ENCODE data around the gene RNF26. TPM values are rescaled to one million over a fixed set of nuclear protein-coding genes. Genes with fewer than 3 reads are reported as not detected.

RNF26 gene
- total and polyA plus RNA-seq, 2 of the 13 experiments (the other 11 are each of a cell fraction or from before 2014, with no cell fraction given), result 11.9 to 26.3 TPM

GRCh38 chr11:119334174-119334930 lies at the start of gene RNF26 (continued):
- TF ChIP-seq, protein P1, sequence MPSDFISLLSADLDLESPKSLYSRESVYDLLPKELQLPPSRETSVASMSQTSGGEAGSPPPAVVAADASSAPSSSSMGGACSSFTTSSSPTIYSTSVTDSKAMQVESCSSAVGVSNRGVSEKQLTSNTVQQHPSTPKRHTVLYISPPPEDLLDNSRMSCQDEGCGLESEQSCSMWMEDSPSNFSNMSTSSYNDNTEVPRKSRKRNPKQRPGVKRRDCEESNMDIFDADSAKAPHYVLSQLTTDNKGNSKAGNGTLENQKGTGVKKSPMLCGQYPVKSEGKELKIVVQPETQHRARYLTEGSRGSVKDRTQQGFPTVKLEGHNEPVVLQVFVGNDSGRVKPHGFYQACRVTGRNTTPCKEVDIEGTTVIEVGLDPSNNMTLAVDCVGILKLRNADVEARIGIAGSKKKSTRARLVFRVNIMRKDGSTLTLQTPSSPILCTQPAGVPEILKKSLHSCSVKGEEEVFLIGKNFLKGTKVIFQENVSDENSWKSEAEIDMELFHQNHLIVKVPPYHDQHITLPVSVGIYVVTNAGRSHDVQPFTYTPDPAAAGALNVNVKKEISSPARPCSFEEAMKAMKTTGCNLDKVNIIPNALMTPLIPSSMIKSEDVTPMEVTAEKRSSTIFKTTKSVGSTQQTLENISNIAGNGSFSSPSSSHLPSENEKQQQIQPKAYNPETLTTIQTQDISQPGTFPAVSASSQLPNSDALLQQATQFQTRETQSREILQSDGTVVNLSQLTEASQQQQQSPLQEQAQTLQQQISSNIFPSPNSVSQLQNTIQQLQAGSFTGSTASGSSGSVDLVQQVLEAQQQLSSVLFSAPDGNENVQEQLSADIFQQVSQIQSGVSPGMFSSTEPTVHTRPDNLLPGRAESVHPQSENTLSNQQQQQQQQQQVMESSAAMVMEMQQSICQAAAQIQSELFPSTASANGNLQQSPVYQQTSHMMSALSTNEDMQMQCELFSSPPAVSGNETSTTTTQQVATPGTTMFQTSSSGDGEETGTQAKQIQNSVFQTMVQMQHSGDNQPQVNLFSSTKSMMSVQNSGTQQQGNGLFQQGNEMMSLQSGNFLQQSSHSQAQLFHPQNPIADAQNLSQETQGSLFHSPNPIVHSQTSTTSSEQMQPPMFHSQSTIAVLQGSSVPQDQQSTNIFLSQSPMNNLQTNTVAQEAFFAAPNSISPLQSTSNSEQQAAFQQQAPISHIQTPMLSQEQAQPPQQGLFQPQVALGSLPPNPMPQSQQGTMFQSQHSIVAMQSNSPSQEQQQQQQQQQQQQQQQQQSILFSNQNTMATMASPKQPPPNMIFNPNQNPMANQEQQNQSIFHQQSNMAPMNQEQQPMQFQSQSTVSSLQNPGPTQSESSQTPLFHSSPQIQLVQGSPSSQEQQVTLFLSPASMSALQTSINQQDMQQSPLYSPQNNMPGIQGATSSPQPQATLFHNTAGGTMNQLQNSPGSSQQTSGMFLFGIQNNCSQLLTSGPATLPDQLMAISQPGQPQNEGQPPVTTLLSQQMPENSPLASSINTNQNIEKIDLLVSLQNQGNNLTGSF (CRISPR knock-in tag; IDR thresholded peaks at IDR 0.05), result peak; percentile 62; the same call in 1 of the 2 replicates
- TF ChIP-seq ZNF570 (CRISPR knock-in tag; IDR thresholded peaks at IDR 0.05; ENCODE audit: borderline replicate concordance), result no peak
- peak; percentile 80 for TF ChIP-seq SP4 (CRISPR knock-in tag; IDR thresholded peaks at IDR 0.05)
- TF ChIP-seq ZNF644 (CRISPR knock-in tag; IDR thresholded peaks at IDR 0.05; ENCODE audit: low read depth), result no peak
- TF ChIP-seq SMAD3 (CRISPR knock-in tag; IDR thresholded peaks at IDR 0.05), result no peak
- no peak for TF ChIP-seq ZFP36L2 (CRISPR knock-in tag; IDR thresholded peaks at IDR 0.05)
- TF ChIP-seq ZNF552 (CRISPR knock-in tag; IDR thresholded peaks at IDR 0.05; ENCODE audit: borderline replicate concordance), result 0 out of 2 replicates have a peak, but pooled peaks have one; percentile 55
- no peak; the same call in 1 of the 2 replicates for TF ChIP-seq FOSL2 (CRISPR knock-in tag; IDR thresholded peaks at IDR 0.05)
- TF ChIP-seq, protein P2, sequence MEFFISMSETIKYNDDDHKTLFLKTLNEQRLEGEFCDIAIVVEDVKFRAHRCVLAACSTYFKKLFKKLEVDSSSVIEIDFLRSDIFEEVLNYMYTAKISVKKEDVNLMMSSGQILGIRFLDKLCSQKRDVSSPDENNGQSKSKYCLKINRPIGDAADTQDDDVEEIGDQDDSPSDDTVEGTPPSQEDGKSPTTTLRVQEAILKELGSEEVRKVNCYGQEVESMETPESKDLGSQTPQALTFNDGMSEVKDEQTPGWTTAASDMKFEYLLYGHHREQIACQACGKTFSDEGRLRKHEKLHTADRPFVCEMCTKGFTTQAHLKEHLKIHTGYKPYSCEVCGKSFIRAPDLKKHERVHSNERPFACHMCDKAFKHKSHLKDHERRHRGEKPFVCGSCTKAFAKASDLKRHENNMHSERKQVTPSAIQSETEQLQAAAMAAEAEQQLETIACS (CRISPR knock-in tag; IDR thresholded peaks at IDR 0.05), result no peak
- no peak for TF ChIP-seq ZNF275 (CRISPR knock-in tag; IDR thresholded peaks at IDR 0.05; ENCODE audit: borderline replicate concordance)
- TF ChIP-seq, protein P3, sequence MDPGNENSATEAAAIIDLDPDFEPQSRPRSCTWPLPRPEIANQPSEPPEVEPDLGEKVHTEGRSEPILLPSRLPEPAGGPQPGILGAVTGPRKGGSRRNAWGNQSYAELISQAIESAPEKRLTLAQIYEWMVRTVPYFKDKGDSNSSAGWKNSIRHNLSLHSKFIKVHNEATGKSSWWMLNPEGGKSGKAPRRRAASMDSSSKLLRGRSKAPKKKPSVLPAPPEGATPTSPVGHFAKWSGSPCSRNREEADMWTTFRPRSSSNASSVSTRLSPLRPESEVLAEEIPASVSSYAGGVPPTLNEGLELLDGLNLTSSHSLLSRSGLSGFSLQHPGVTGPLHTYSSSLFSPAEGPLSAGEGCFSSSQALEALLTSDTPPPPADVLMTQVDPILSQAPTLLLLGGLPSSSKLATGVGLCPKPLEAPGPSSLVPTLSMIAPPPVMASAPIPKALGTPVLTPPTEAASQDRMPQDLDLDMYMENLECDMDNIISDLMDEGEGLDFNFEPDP (CRISPR knock-in tag; conservative IDR thresholded peaks at IDR 0.05), result no peak
- TF ChIP-seq KAT7 (CRISPR knock-in tag; IDR thresholded peaks at IDR 0.05; ENCODE audit: borderline replicate concordance), result peak; percentile 62; the same call in 1 of the 2 replicates
- peak; percentile 82 for TF ChIP-seq DRAP1 (CRISPR knock-in tag; IDR thresholded peaks at IDR 0.05)
- peak; percentile 14; the same call in 1 of the 2 replicates for TF ChIP-seq PITX1 (CRISPR knock-in tag; IDR thresholded peaks at IDR 0.05)
- TF ChIP-seq ZNF3 (CRISPR knock-in tag; IDR thresholded peaks at IDR 0.05), result no peak
- TF ChIP-seq, protein P4, sequence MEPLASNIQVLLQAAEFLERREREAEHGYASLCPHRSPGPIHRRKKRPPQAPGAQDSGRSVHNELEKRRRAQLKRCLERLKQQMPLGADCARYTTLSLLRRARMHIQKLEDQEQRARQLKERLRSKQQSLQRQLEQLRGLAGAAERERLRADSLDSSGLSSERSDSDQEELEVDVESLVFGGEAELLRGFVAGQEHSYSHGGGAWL (CRISPR knock-in tag; IDR thresholded peaks at IDR 0.05), result peak; percentile 69
- no peak for TF ChIP-seq GLI4 (CRISPR knock-in tag; IDR thresholded peaks at IDR 0.05; ENCODE audit: borderline replicate concordance)
- TF ChIP-seq, protein P5, sequence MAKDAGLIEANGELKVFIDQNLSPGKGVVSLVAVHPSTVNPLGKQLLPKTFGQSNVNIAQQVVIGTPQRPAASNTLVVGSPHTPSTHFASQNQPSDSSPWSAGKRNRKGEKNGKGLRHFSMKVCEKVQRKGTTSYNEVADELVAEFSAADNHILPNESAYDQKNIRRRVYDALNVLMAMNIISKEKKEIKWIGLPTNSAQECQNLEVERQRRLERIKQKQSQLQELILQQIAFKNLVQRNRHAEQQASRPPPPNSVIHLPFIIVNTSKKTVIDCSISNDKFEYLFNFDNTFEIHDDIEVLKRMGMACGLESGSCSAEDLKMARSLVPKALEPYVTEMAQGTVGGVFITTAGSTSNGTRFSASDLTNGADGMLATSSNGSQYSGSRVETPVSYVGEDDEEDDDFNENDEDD (CRISPR knock-in tag; IDR thresholded peaks at IDR 0.05; ENCODE audit: borderline replicate concordance), result peak; percentile 89; the same call in 1 of the 2 replicates
